D721Med (cell line): ENCODE measurements around the gene PLTP.

ENCODE experiments used
- DNase-seq: peaks from one replicate; pipeline ENCODE4 v3.0.0; 2011; ENCODE audit warnings: low spot score; ENCODE audit not compliant: insufficient read length
- FAIRE-seq: peaks from 2 replicates; lab custom pipeline; 2011; peaks lifted over from hg19 to GRCh38; lab: Jason Lieb, UNC
- CTCF ChIP-seq: IDR thresholded peaks from 2 replicates; pipeline ENCODE4 v1.5.1; 2012; ENCODE audit warnings: mild to moderate bottlenecking, control low read depth; ENCODE audit not compliant: insufficient read depth; ENCODE audit errors: missing control alignments

PLTP gene

GRCh38 chr20:45861221-45862075, 50.5 kb downstream of the PLTP start:
- no peak for TF ChIP-seq CTCF
- FAIRE-seq (no peak), DNase-seq (no peak)

- no peak for FAIRE-seq
- no peak for TF ChIP-seq CTCF
- no peak for DNase-seq
Measured at GRCh38 chr20:45860560-45861220, 51.3 kb downstream of the PLTP start.

GRCh38 chr20:45859916-45860315, 52.0 kb downstream of the PLTP start:
- FAIRE-seq (no peak), DNase-seq (no peak)
- no peak for TF ChIP-seq CTCF

GRCh38 chr20:45857882-45858216, 54.1 kb downstream of the PLTP start:
- TF ChIP-seq CTCF, result no peak

GRCh38 chr20:45857114-45857881, 54.7 kb downstream of the PLTP start, which contains the start of the genes ACOT8 and ZSWIM3:
Gene ACOT8, minus strand, starts transcription at chr20:45857392. Its CDS starts 77 bp downstream, at chr20:45857315.
Gene ZSWIM3, plus strand, starts transcription at chr20:45857614. Its CDS starts 212 bp downstream, at chr20:45857826.
- FAIRE-seq (no peak), DNase-seq (peak; percentile 99)
- TF ChIP-seq CTCF, result no peak

More at GRCh38 chr20:45857882-45858216, 54.1 kb downstream of the PLTP start:
- DNase-seq (peak; percentile 55), FAIRE-seq (no peak)

- DNase-seq, result no peak
- no peak for FAIRE-seq
- no peak for TF ChIP-seq CTCF
Measured at GRCh38 chr20:45853484-45853883, 58.5 kb downstream of the PLTP start.
